ENCODE results near the gene RCVRN. TPM values are rescaled to one million over a fixed set of nuclear protein-coding genes. Genes with fewer than 3 reads are reported as not detected.

Gene RCVRN
- total RNA-seq, 4 donors from 2014 or later = 0.06 to 1.1 (median 0.24) TPM

- 86 to 87% methylated on average over 5 of the region's 5 CpGs for WGBS, 2 donors
Observed at GRCh38 chr17:9859781-9860180, 45.3 kb downstream of the RCVRN start.

GRCh38 chr17:9855036-9855435, 50.0 kb downstream of the RCVRN start:
- no peak overlapping the region for H3K4me3 ChIP-seq (ENCODE audit: low read depth, poor library complexity, severe bottlenecking)
- intact Hi-C loops (cut with DNase I; ENCODE audit: low total_unique reads) = no loop called here
- TF ChIP-seq POLR2A (IDR thresholded peaks at IDR 0.05) (no peak), CTCF (IDR thresholded peaks at IDR 0.05) (no peak)
- WGBS, 2 donors = 68 to 93% methylated on average over 4 of the region's 4 CpGs
- no peak for DNase-seq (ENCODE audit: low spot score in 2 of 2)

More at GRCh38 chr17:9859781-9860180, 45.3 kb downstream of the RCVRN start:
- no peak overlapping the region for H3K4me3 ChIP-seq (ENCODE audit: low read depth, poor library complexity, severe bottlenecking)
- peak in 1 of 2 donors; percentile 49 for DNase-seq (ENCODE audit: low spot score in 2 of 2)
- intact Hi-C loops (cut with DNase I; ENCODE audit: low total_unique reads) = no loop called here
- TF ChIP-seq POLR2A (IDR thresholded peaks at IDR 0.05) (no peak), CTCF (IDR thresholded peaks at IDR 0.05) (no peak)

GRCh38 chr17:9854255-9854654, 50.8 kb downstream of the RCVRN start:
- intact Hi-C loops (cut with DNase I; ENCODE audit: low total_unique reads) = no loop called here
- 75 to 77% methylated on average over 5 of the region's 5 CpGs for WGBS, 2 donors
- DNase-seq (ENCODE audit: low spot score in 2 of 2) = peak in 1 of 2 donors; percentile 15
- no peak overlapping the region for H3K4me3 ChIP-seq (ENCODE audit: low read depth, poor library complexity, severe bottlenecking)
- no peak for TF ChIP-seq CTCF (IDR thresholded peaks at IDR 0.05)
- no peak for TF ChIP-seq POLR2A (IDR thresholded peaks at IDR 0.05)

GRCh38 chr17:9850151-9850550, 54.9 kb downstream of the RCVRN start:
- peak in 1 of 2 donors; percentile 39 for DNase-seq (ENCODE audit: low spot score in 2 of 2)
- intact Hi-C loops (cut with DNase I; ENCODE audit: low total_unique reads) = no loop called here
- 89 to 92% methylated on average over 5 of the region's 5 CpGs for WGBS, 2 donors
- no peak overlapping the region for H3K4me3 ChIP-seq (ENCODE audit: low read depth, poor library complexity, severe bottlenecking)
- TF ChIP-seq POLR2A (IDR thresholded peaks at IDR 0.05) = no peak
- TF ChIP-seq CTCF (IDR thresholded peaks at IDR 0.05) = no peak

Other genes with a start within 250 kb of the RCVRN start
- gene DHRS7C, start 113.7 kb downstream of the RCVRN start, total RNA-seq = not detected
- gene GSG1L2, start 83.2 kb downstream of the RCVRN start, total RNA-seq = not detected
- gene GLP2R, start 79.3 kb downstream of the RCVRN start, total RNA-seq = 1 to 10 TPM in 1 of 4 donors, not detected in 3; 1.9 TPM

All from lower leg skin (tissue), 4 donors.